Neuron (in vitro differentiated cells): ENCODE results near the gene CCNA1.

Experiments used
- H2AFZ ChIP-seq: one replicate; pipeline ENCODE4 v1.6.1; 2013; ENCODE audit warnings: low read depth, mild to moderate bottlenecking, inconsistent platforms, low read length, moderate library complexity
- H3K27me3 ChIP-seq: one replicate; pipeline ENCODE4 v1.6.1; 2013; ENCODE audit warnings: low read length; ENCODE audit not compliant: insufficient read depth
- H3K36me3 ChIP-seq: one replicate; pipeline ENCODE4 v1.6.1; 2013; ENCODE audit warnings: low read length; ENCODE audit not compliant: insufficient read depth
- H3K4me1 ChIP-seq: one replicate; pipeline ENCODE4 v1.6.1; 2013; ENCODE audit warnings: low read length; ENCODE audit not compliant: insufficient read depth
- H3K4me3 ChIP-seq: 2 replicates; pipeline ENCODE4 v1.5.1; 2013; ENCODE audit warnings: mild to moderate bottlenecking, low read length, moderate library complexity
- H3K9me3 ChIP-seq: one replicate; pipeline ENCODE4 v1.6.1; 2013; ENCODE audit warnings: low read length

Gene CCNA1

GRCh38 chr13:36476661-36477060 is 44.4 kb downstream of the CCNA1 start:
- no peaks in the 10 kb centered on the region for H3K27me3 ChIP-seq
- H3K9me3 ChIP-seq: no peaks in the 10 kb centered on the region
- no peaks in the 10 kb centered on the region for H3K4me1 ChIP-seq
- H2AFZ ChIP-seq: no peak overlapping the region
- H3K4me3 ChIP-seq: no peak overlapping the region
- no peaks in the 10 kb centered on the region for H3K36me3 ChIP-seq

GRCh38 chr13:36480726-36481427 is 48.6 kb downstream of the CCNA1 start:
- H3K4me3 ChIP-seq: no peak overlapping the region
- H3K36me3 ChIP-seq: no peaks in the 10 kb centered on the region
- H3K4me1 ChIP-seq: no peaks in the 10 kb centered on the region
- no peak overlapping the region for H2AFZ ChIP-seq
- no peaks in the 10 kb centered on the region for H3K27me3 ChIP-seq
- no peaks in the 10 kb centered on the region for H3K9me3 ChIP-seq

- no peaks in the 10 kb centered on the region for H3K9me3 ChIP-seq
- no peak overlapping the region for H2AFZ ChIP-seq
- no peaks in the 10 kb centered on the region for H3K4me1 ChIP-seq
- H3K36me3 ChIP-seq: no peaks in the 10 kb centered on the region
- no peak overlapping the region for H3K4me3 ChIP-seq
- no peaks in the 10 kb centered on the region for H3K27me3 ChIP-seq
Measured at GRCh38 chr13:36490055-36490454, 57.8 kb downstream of the CCNA1 start.
